Embryonic facial prominence (tissue), 1 donor: Measurements from ENCODE around the gene TESK2.
"Not testable (repeated sequence)": the region's sequence is repeated elsewhere in the genome, so short reads cannot be mapped to it uniquely, and the experiment has no call there.

Experiments
- DNase-seq: peaks from one replicate; pipeline ENCODE4 v3.0.0-alpha.2; 2016; ENCODE audit errors: extremely low spot score

The TESK2 gene

DNA sequence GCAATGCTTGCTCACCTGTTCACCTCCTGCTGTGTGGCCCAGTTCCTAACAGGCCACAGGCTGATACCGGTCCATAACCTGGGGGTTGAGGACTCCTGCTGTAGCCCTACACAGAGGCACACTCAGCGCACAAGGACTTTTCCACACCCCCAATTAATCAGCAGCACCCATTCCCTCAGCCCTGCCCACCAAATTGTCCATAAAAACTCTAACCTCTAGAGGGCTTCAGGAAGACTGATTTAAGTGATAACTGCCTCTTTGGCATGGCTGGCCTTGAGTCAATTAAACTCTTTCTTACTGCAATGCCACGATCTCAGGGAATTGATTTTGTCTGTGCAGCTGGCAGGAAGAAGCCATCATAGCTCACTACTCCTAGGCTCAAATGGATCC, 79.5 kb downstream of the TESK2 start:
- no peak for DNase-seq

DNA sequence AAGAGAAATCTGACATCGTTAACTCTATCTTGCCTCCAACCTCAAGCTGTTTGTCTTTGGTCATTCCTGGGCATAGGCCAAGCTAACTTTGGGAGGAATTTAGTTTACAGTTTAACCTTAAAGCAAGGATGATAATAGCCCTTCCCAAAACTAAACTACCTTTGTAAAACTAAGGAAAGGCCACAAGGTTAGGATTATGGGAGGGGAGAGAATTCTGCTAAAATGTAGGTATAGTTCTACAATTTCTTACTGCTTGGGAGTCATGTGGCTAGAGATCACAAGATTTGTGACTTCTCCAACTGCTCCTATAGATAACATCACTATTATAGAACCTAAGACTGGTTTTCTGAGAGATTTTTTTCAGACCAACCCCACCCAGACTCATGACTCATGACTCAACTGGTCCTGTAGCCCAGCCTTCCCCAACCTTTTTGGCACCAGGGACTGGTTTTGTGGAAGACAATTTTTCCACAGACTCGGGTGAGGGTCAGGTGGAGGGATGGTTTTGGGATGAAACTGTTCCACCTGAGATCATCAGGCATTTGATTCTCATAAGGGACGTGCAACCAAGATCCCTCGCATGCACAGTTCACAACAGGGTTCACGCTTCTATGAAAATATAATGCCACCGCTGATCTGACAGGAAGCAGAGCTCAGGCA, 80.0 kb downstream of the TESK2 start:
- DNase-seq = no peak

DNA sequence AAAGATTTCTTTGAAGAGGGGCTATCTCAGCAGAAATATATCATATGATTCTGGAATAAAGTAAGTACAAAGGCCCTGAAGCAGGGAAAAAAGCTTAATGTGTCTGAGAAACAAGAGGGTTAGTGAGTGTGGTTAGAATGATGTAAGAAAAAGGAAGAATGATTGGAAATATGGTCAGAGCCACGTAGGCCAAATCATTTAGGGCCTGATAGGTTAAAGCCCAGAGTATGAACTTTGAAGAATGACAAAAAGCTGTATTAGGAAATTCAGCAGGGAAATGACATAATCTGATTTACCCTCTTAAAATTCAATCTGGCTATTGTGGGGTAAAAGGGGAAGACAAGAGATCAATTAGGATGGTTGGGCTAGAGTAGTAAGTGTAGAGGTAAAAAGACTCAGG, 81.7 kb downstream of the TESK2 start:
- DNase-seq = no peak

DNA sequence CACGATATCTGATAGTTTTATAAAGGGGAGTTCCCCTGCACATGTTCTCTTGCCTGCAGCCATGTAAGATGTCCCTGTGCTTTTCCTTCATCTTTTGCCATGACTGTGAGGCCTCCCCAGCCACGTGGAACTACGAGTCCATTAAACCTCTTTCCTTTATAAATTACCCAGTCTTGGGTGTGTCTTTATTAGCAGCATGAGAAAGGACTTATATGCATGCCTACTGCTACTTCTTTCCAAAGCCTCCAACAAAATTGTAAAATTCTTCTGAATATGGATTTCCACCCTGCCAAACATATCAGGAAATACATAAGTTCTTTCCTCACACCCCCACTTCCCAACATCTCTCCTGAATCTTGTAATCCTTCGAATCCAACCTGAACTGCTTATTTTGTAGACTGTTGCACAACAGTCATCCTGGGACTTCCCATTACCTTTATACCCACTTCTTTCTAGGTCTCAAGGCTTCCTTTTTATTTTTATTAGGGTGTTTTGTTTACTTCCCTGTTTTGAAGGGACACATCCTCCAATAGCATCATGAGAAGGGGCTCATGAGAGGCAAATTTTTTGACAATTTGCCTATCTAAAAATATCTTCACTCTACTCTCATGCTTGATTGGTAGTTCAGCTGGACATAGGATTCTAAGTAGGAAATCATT, 83.2 kb downstream of the TESK2 start:
- no peak for DNase-seq

DNA sequence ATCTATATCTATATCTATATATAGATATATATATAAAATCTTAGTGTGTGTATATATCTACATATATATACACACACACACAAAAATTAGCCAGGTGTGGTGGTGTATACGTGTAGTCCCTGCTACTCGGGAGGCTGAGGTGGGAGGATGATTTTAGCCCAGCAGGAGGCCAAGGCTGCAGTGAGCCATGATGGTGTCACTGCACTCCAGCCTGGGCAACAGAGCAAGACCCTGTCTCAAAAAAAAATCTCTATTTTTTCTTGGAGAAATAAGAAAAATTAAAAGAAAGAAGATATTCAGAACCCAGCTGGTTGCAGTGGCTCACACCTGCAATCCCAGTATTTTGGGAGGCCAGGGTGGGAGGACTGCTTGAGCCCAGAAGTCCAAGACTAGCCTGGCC, 85.3 kb downstream of the TESK2 start:
- DNase-seq = no peak

DNA sequence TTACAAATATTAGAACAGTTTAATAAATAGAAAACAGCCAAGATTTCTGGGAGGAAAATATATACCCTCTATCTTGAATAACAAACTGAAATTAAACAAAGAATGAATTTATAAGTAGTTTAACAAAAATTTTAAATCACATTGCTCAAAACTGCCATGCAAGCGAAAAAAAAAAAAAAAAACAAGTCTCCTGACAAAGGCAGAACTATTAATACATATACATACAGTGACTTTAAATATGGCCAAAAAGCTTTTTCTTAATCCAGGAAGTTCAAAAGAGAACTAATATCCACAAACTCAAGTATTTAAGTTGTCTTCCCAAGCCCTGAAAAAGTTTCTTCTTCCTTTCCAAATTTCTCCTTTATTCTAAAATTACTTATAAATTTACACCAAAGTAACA, 87.2 kb downstream of the TESK2 start:
- no peak for DNase-seq

DNA sequence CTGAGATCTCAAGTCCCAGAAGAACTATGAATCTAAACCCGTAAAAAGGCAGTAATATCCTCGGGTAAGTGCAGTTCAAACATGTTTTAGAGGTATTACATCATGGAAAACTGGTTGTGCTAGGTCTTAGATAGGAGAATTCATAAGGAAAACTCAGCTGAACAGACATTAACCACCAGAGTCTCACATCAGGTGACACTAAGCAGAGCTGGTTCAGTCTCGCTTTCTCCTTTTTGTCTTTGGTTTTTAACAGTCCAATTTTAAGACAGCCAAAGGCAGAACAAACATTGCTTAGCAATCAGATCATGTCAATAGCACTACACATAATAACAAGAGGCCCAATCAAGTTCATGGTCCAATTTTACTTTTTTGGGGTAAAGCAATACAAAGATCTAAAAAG, 87.7 kb downstream of the TESK2 start:
- peak; percentile 48 for DNase-seq

DNA sequence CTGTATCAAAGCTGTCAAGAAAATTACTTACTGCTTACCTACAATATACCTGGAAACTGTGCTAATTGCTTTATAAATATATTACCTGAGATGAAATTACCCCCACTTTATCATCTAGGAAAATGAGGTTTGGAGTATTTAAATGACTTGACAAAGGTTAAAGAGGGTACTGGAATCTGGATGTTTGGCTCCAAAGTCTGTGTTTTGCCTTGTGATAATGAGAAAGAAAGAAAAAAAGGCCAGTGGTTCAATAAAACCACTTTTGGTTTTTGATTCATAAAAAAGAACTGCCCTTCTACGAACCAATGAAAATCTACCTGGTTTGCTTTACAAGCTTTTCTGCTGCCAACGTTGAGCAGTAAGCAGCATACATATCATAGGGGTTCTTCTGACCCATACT, 89.4 kb downstream of the TESK2 start:
- DNase-seq = no peak

DNA sequence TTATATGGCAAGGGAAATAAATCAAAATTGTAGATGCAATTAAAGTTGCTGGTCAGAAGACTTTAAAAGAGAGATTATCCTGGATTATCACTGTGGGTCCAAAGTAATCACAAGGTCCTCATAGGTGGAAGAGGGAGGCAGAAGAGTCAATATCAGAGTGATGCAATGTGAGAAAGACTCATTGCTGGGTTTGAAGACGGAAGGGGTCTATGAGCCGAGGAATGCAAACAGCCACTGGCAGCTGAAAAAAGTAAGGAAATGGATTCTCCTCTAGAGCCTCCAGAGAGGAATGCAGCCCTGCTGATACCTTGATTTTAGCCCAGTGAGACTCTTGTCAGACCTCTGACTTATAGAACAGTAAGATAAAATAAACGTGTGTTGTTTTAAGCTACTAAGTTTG, 90.9 kb downstream of the TESK2 start:
- DNase-seq = no peak

DNA sequence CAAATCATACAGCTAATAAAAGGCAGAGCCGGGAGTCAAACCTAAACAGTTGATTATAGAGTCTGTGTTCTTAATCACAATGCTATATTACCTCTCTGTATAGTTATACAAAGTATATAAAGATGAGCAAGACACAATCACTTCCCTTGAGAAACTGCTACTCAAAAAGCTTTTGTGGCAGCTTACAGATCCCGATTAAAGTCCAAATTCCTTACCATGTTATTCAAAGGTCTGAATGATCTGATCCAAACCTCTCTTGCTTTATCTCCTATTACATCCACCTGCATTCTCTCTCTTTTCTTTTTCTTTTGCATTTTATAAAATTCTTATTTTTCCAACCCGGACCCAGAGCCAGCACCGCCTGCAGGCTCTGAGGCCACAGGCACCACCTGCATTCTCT, 93.7 kb downstream of the TESK2 start:
- DNase-seq = no peak

DNA sequence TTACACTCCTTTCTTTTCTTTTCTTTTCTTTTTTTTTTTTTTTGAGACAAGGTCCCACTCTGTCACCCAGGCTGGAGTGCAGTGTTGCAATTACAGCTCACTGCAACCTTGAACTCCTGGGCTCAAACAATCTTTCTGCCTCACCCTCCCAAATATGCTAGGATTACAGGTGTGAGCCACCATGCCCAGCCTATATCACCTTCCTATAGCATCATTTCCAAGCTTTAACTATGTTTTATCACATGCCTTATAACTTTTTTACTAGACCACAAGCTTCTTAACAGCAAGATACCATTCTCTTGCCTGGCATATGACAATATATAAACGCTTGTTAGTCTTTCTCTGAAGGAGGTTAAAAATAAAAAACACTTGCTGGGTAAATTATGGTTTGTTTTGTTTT, 95.4 kb downstream of the TESK2 start:
- DNase-seq = no peak

DNA sequence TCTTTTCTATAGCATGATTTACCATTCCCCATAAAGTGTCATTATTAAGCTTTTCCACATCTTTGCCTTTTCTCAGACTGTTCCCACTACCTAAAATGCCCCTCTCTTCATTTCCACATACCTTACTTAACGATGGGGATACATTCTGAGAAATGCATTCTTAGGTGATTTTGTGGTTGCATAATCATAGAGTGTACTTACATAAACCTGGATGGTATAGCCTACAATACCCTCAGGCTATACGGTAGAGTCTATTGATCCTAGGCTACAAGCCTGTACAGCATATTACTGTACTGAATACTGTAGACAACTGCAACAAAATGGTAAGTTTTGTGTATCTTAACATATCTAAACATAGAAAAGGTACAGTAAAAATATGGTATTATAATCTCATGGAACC, 95.9 kb downstream of the TESK2 start:
- DNase-seq = no peak

DNA sequence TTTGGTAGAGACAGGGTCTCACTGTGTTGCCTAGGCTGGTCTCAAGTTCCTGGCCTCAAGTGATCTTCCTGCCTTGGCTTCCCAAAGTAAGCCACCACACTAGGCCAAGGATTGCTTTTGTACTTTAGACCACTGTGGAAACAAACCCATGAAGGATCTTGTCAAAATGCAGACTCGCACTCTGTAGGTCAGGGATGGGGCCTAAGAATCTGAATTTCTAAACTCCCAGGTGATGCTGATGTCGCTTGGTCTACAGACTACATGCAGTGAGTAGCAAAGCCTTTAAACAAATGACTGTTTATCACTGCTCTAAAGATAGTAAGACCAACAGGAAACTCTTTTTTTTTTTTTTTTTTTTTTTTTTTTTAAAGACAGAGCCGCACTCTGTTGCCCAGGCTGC, 96.6 kb downstream of the TESK2 start:
- DNase-seq = no peak

DNA sequence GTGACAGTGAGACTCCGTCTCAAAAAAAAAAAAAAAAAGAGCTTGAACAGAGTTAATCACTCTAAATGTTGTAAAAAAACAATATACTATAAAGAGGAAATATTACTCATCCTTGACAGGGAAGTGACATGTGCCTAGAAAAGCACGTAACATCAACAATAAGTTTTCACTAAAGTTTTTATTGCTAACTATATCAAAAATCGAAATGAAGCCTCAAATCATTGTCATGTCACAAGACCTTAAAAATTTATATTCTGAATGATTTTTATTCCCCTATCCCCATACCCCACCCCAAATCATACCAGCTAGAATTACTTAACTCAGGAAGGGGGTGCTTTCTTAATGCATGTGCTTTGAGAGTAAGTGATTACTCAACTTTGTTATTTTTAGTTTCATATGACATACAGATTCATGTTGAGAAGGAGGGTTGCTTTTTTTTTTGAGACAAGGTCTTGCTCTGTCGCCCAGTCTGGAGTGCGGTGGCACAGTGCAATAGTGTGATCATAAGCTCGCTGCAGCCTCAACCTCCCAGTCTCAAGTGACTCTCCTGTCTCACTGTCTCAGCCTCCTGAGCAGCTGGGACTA, 97.2 kb downstream of the TESK2 start:
- no peak for DNase-seq

DNA sequence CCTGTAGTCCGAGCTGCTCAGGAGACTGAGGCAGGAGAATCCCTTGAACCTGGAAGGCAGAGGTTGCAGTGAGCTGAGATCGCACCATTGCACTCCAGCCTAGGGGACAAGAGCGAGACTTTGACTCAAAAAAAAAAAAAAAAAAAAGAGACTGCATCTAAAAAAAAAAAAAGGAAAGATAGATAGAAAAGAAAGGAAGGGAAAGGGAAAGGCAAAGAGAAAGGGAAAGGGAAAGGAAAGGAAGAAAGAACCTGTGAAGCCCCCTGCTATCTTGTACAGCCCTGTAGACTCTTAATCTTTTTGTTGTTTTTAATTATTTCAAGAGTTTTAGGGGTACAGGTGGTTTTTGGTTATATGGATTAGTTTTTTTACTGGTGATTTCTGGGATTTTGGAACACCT, 104.7 kb downstream of the TESK2 start:
- no peak for DNase-seq

DNA sequence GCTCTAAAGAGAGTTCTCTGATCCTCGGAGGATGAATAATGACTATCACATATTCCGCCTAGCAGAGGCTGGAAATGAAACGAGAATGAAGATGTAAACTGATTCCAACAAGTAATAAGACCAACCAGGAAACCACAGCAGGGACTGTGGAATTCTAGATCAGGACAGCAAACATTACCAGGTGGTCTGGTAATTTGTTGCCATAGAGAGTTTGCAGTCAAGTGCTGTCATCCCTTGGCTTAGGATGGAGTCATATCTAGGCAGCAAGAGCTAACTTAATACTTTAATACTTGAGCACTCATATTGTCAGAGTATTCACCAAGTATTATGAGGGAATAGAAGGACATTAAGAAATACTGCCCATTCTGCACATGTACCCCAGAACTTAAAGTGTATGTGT, 105.7 kb downstream of the TESK2 start:
- no peak for DNase-seq

DNA sequence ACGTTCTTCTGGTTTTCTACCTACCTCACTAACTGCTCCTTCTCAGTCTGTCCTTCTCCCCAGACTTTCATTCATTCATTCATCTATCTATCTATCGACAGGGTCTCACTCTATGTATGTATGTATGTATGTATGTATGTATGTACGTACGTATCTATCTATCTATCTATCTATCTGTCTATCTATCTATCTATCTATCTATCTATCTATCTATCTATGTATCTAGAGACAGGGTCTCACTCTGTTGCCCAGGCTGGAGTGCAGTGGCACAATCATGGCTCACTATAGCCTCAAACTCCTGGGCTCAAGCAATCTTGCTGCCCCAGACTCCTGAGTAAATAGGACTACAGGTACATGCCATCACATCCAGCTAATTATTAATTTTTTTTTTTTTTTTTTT, 106.8 kb downstream of the TESK2 start:
- not testable (repeated sequence) for DNase-seq

DNA sequence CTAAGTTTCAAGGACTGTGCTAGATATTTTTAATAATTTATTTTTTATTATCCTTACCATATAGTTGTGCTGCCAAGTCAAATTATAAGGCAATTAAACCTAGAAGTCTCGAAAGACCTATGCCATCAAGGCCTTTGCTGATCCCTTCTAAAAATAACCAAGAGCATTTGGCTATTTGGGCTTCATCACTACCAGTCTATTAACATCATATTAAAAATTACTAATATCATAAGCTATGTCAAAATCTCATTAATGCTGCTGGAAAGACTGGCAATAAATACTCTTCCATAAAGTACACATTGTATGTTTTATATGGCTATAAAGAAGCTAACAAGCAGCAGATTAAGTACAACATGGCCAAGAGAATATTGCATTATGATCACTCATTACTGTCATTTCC, 107.8 kb downstream of the TESK2 start:
- DNase-seq = no peak

DNA sequence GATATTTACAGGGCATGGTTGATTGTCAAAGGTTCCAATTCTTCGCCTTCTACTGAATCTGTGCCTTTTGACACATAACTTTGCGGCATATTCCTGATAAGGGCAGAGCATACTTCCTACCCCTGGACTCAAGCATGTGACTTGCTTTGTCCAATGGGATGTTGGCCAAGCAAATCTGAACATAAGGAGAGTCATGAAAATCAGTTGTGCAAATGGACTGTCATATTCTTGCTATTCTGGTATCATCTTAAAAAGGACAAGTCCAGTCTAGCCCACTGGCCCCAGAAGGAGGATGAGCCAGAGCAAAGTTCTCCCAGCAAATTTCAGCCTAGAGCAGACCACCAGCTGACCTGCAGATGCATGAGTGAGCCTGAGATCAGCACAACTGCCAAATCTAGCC, 109.7 kb downstream of the TESK2 start:
- DNase-seq = no peak

DNA sequence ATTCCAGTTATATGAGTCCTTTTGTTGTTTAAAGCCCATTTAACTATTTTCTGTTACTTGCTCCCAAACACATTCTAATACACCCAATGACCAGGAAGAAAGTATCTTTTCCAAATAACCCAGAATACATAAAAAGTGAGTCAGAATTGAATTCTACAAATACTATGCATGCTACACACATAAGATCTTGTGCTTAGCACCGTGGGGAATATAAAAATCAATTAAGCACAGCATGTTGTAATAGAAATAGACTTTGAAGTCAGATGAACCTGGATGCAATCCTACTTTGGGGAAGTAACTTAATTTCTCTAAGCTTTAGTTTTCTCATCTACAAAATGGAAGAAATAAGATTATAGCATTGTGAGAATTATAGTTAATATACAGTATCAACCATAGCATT, 110.2 kb downstream of the TESK2 start:
- no peak for DNase-seq

DNA sequence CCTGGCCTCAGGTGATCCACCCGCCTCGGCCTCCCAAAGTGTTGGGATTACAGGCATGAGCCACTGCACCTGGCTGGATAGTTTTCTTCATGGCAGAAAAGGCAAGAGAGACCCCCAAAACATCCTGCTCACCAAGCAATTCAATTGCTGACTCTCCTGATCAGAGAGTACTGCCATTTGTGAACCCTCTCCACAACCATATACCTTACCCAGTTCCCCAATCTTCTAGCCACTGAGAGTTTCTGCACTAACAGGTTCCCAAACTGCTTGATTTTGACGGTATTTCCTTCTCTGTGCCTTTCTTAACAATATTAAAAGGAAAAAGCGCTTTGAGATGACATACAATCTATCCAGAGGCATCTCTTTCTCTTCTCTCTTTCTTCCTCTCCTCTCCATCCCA, 110.8 kb downstream of the TESK2 start:
- no peak for DNase-seq

DNA sequence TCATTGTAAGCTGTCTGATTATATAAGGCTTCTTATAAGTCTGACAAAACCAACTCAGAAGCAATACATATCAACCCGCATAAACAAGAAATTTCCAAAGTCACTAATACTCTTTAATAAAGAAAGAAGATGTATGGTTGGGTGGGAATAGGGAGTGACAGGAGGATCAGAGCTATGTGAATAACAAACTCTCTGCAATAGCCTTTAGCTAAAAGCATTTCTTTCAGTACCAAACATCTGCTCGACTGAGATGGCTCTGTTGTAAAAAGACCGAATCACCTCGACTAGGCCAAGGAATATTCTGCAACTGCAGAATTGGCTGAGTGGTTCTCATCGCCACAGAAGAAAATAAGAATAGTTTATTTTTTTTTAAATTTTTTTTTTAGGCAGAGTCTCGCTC, 111.4 kb downstream of the TESK2 start:
- DNase-seq = no peak

DNA sequence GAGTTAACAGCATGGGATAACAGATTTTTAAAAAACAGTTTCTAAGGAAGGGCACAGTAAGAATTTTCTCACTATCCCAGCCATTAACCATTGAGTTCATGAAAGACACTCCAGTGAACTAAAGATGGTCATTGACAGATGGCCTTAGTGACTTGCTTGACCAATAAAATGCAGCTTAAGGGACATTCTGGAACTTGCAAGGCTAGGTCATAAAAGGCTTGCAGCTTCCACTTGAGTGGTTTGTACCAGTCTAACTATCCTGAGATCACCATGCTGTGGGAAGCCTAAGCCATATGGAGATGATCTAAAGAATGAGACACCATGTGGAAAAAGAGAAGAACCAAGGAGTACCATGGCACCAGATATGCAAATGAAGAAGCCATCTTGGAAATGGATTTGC, 112.8 kb downstream of the TESK2 start:
- DNase-seq = no peak
